ENCODE measurements around the gene PTOV1.

PTOV1 gene

DNA sequence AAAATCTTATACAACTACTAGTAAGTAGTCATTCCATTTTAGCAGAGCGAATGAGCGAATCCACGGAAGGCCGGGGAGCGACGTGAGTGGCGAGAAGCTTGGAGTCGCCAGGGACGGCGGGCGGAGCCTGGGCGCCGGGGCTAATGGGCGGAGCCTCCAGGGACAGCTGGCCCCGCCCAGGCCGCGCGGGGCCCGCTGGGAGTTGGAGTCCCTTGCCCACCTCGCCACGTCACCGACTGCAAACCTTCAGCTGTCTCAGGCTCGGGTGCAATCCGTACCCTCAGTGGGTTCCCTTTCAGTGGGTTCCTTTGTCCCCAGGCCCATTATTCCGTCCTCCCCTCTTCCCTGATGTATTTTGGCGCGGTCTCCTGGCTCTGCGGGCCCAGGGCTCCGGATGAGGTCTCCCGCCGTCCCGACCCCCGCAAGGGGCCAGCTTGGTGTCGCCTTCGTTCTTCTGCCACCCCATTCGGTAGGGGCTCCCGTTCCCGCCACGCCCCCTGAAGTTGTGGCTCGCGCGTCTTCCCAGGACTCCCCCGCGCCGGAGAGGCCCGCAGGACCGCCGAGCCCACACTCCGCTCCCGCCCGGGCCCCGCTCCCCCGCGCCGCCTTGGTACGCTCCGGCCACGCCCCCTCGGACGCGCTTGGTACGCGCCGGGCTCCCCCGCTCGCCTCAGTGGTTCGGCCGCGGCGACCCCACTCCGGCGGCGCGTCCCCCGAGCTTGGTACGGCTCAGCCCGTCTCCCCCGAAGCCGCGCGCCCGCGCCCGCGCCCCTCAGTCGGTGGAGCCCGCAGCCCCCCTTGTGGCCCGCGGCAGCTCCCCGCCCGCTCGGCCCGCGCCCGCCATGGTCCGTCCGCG, at the start of gene PTOV1:
Gene PTOV1 (plus strand): TSS at position 673 of the 856 bp plus-strand sequence.
- peak; percentile 99 for DNase-seq (ENCODE audit: extremely low spot score)
- TF ChIP-seq CTBP1 (IDR thresholded peaks at IDR 0.05; ENCODE audit: borderline replicate concordance) = no peak
- TF ChIP-seq FOXA1 (IDR thresholded peaks at IDR 0.05) = no peak
- no peak for TF ChIP-seq L3MBTL2 (conservative IDR thresholded peaks at IDR 0.05)
- peak; percentile 47; the same call in 1 of the 2 replicates for TF ChIP-seq HDGF (IDR thresholded peaks at IDR 0.05; ENCODE audit: borderline replicate concordance)
- TF ChIP-seq SUZ12 (IDR thresholded peaks at IDR 0.05) = no peak
- no peak for TF ChIP-seq ZNF384 (IDR thresholded peaks at IDR 0.05)
- peak; percentile 61; the same call in 1 of the 2 replicates for TF ChIP-seq FOXM1 (IDR thresholded peaks at IDR 0.05; ENCODE audit: borderline replicate concordance)
- no peak for TF ChIP-seq FOXK2 (IDR thresholded peaks at IDR 0.05)
- TF ChIP-seq SP1 (IDR thresholded peaks at IDR 0.05) = no peak
- TF ChIP-seq ARNT (IDR thresholded peaks at IDR 0.05) = peak; percentile 48; the same call in 1 of the 2 replicates
- POLR2A ChIA-PET = interaction anchor here (0.7 to 5.2 kb wide), 23 partner anchors 9 to 397 kb away, joined by 3 to 69 read pairs (median 4); partner anchors contain the start of genes AKT1S1, ALDH16A1, AP2A1 and ATF5
- CTCF ChIA-PET = interaction anchor here (0.6 to 0.8 kb wide), 2 partner anchors 46 to 158 kb away, joined by 3 read pairs; no protein-coding TSS in a partner anchor

- no peak for DNase-seq (ENCODE audit: extremely low spot score)
- ChIA-PET POLR2A (interaction anchor here (1.5 kb wide), 1 partner anchor 12 kb away, joined by 4 read pairs; the partner anchor contains the start of gene FUZ), CTCF (no interaction called here)
- TF ChIP-seq SP1 (IDR thresholded peaks at IDR 0.05) (no peak), ZNF384 (IDR thresholded peaks at IDR 0.05) (no peak), L3MBTL2 (conservative IDR thresholded peaks at IDR 0.05) (no peak), LEF1 (IDR thresholded peaks at IDR 0.05; ENCODE audit: borderline replicate concordance) (no peak), HDGF (IDR thresholded peaks at IDR 0.05; ENCODE audit: borderline replicate concordance) (no peak), TARDBP (IDR thresholded peaks at IDR 0.05) (no peak), CTBP1 (IDR thresholded peaks at IDR 0.05; ENCODE audit: borderline replicate concordance) (no peak), FOXA1 (IDR thresholded peaks at IDR 0.05) (no peak), ELF4 (IDR thresholded peaks at IDR 0.05) (no peak), FOXK2 (IDR thresholded peaks at IDR 0.05) (no peak), BHLHE40 (IDR thresholded peaks at IDR 0.05; ENCODE audit: borderline replicate concordance) (no peak), FOXM1 (IDR thresholded peaks at IDR 0.05; ENCODE audit: borderline replicate concordance) (no peak), SUZ12 (IDR thresholded peaks at IDR 0.05) (no peak), NFRKB (IDR thresholded peaks at IDR 0.05) (no peak), ARNT (IDR thresholded peaks at IDR 0.05) (no peak)
- TF ChIP-seq, protein P1, sequence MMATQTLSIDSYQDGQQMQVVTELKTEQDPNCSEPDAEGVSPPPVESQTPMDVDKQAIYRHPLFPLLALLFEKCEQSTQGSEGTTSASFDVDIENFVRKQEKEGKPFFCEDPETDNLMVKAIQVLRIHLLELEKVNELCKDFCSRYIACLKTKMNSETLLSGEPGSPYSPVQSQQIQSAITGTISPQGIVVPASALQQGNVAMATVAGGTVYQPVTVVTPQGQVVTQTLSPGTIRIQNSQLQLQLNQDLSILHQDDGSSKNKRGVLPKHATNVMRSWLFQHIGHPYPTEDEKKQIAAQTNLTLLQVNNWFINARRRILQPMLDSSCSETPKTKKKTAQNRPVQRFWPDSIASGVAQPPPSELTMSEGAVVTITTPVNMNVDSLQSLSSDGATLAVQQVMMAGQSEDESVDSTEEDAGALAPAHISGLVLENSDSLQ (IDR thresholded peaks at IDR 0.05) = no peak
Measured at GRCh38 chr19:49801401-49801888, 49.5 kb upstream of the PTOV1 start.

- TF ChIP-seq TARDBP (IDR thresholded peaks at IDR 0.05) = no peak
- TF ChIP-seq ZNF384 (IDR thresholded peaks at IDR 0.05) = no peak
- TF ChIP-seq, protein P1 (IDR thresholded peaks at IDR 0.05) = peak; percentile 97
- ChIA-PET CTCF (no interaction called here), POLR2A (interaction anchor here (0.5 to 1.5 kb wide), 2 partner anchors 11 to 122 kb away, joined by 3 to 4 read pairs; partner anchors contain the start of gene FUZ)
- peak; percentile 63 for DNase-seq (ENCODE audit: extremely low spot score)
Measured at GRCh38 chr19:49801966-49802661, 48.8 kb upstream of the PTOV1 start.

DNA sequence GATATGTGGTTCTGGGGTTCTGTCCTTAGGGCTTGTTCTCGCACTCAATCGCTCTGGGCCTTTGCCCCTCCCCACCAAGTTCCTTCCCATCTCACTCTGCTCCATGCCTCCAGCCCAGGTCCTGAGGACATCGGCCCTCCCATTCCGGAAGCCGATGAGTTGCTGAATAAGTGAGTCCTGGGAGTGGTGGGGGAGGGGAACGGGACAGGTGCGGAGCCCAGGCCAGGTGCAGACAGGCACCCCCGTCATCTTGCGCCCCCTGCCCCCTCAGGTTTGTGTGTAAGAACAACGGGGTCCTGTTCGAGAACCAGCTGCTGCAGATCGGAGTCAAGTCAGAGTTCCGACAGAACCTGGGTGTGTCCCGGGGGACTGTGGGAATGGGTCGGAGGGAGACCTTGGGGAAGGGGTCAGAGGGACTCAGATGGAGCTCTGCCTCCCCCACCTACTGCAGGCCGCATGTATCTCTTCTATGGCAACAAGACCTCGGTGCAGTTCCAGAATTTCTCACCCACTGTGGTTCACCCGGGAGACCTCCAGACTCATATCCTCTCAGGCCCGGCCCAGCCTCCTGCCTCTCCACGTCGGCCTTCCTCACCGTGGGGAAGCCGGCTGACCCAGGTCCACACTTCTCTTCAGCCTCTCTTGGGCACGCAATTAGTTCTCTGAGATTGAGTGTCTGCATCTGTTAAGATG, 48.0 kb upstream of the PTOV1 start:
- CTCF ChIA-PET = no interaction called here
- POLR2A ChIA-PET = interaction anchor here (0.5 kb wide), 1 partner anchor 123 kb away, joined by 3 read pairs; no protein-coding TSS in a partner anchor

DNA sequence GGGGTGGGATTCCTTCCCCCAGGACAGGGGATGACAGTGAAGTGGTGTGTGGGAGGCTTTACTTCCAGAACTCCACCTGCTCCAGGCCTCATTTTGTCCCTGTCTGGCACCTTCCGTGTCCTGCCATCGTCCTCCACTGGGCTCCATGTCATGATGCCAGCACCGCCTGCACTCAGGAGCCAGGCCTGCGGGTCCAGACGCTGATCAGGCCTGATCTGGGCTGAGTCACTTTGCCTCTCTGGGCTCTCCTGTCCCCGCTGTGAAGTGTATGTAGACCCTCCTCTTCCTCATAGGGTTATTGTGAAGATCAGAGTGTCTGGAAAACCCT, 47.5 kb upstream of the PTOV1 start:
- ChIA-PET POLR2A (interaction anchor here (1.3 kb wide), 1 partner anchor 10 kb away, joined by 4 read pairs; the partner anchor contains the start of gene FUZ), CTCF (no interaction called here)
- DNase-seq (ENCODE audit: extremely low spot score) = no peak
- TF ChIP-seq ARNT (IDR thresholded peaks at IDR 0.05) (no peak), L3MBTL2 (conservative IDR thresholded peaks at IDR 0.05) (no peak), FOXK2 (IDR thresholded peaks at IDR 0.05) (no peak), HDGF (IDR thresholded peaks at IDR 0.05; ENCODE audit: borderline replicate concordance) (no peak), FOXA1 (IDR thresholded peaks at IDR 0.05) (no peak), ZNF384 (IDR thresholded peaks at IDR 0.05) (no peak), CTBP1 (IDR thresholded peaks at IDR 0.05; ENCODE audit: borderline replicate concordance) (no peak), NFRKB (IDR thresholded peaks at IDR 0.05) (no peak), SP1 (IDR thresholded peaks at IDR 0.05) (no peak), LEF1 (IDR thresholded peaks at IDR 0.05; ENCODE audit: borderline replicate concordance) (no peak), BHLHE40 (IDR thresholded peaks at IDR 0.05; ENCODE audit: borderline replicate concordance) (no peak), TARDBP (IDR thresholded peaks at IDR 0.05) (no peak), FOXM1 (IDR thresholded peaks at IDR 0.05; ENCODE audit: borderline replicate concordance) (no peak), ELF4 (IDR thresholded peaks at IDR 0.05) (no peak), SUZ12 (IDR thresholded peaks at IDR 0.05) (no peak)
- TF ChIP-seq, protein P1 (IDR thresholded peaks at IDR 0.05) = no peak

More for the DNA sequence above, 48.0 kb upstream of the PTOV1 start:
- no peak for DNase-seq (ENCODE audit: extremely low spot score)
- TF ChIP-seq TARDBP (IDR thresholded peaks at IDR 0.05) (no peak), L3MBTL2 (conservative IDR thresholded peaks at IDR 0.05) (no peak), ZNF384 (IDR thresholded peaks at IDR 0.05) (no peak), BHLHE40 (IDR thresholded peaks at IDR 0.05; ENCODE audit: borderline replicate concordance) (no peak), CTBP1 (IDR thresholded peaks at IDR 0.05; ENCODE audit: borderline replicate concordance) (no peak), HDGF (IDR thresholded peaks at IDR 0.05; ENCODE audit: borderline replicate concordance) (no peak), SUZ12 (IDR thresholded peaks at IDR 0.05) (no peak)
- TF ChIP-seq, protein P1 (IDR thresholded peaks at IDR 0.05) = no peak

Measured in HEK293T (cell line).